HG02938 (cell line): ENCODE results near the gene ITPR3.
"Not testable (repeated sequence)": the region's sequence is repeated elsewhere in the genome, so short reads cannot be mapped to it uniquely, and the experiment has no call there.

Source experiments
- ATAC-seq: cut with Tn5 transposase; IDR thresholded peaks from one replicate; pipeline ENCODE4 v1.9.1; 2021; ENCODE audit warnings: mild to moderate bottlenecking, moderate library complexity; ENCODE audit not compliant: unreplicated experiment

The ITPR3 gene

GRCh38 chr6:33590531-33591198, 30.5 kb upstream of the ITPR3 start:
- no peak for ATAC-seq

- ATAC-seq: no peak
Observed at GRCh38 chr6:33591424-33592032, 29.6 kb upstream of the ITPR3 start.

- no peak for ATAC-seq
Observed at GRCh38 chr6:33592280-33592594, 28.9 kb upstream of the ITPR3 start.

DNA sequence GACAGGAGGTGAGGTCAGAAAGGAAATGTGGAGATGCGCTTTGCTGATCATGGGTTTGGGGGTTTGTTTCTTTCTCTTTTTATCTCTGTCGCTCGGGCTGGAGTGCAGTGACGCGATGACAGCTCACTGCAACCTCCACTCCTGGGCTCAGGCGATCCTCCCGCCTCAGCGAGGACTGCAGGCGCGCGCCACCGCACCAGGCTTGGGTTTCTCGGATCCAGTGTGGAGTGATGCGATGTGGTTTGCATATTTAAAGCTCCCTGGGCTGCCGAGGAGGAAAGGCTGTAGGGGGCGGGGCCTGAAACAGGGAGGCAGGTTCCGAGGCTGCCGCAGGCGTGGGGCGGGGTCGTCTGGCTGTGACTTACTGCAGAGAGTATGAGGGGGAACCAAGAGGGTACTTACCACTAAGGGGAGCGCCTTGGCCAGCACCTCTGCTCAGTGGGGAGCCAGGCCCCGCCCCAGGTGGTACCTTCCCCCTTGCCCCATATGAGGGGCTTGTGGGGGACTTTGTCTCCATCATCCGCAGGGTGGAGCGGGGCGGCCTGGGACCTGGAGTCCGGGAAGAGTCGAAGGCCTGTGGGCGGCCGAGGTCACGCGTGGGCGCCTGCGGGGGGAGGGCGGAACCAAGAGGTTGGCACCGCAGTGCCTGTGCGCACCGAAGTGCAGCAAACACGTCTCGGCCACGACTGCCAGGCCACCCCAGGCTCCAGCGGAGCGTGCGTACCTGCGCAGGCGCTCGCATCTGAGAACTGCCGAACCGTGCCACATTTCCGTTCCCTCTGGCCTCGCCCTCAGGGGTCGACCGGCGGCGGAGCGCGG, 28.3 kb upstream of the ITPR3 start:
- no peak for ATAC-seq

- no peak for ATAC-seq
Observed at GRCh38 chr6:33593414-33593727, 27.8 kb upstream of the ITPR3 start.

DNA sequence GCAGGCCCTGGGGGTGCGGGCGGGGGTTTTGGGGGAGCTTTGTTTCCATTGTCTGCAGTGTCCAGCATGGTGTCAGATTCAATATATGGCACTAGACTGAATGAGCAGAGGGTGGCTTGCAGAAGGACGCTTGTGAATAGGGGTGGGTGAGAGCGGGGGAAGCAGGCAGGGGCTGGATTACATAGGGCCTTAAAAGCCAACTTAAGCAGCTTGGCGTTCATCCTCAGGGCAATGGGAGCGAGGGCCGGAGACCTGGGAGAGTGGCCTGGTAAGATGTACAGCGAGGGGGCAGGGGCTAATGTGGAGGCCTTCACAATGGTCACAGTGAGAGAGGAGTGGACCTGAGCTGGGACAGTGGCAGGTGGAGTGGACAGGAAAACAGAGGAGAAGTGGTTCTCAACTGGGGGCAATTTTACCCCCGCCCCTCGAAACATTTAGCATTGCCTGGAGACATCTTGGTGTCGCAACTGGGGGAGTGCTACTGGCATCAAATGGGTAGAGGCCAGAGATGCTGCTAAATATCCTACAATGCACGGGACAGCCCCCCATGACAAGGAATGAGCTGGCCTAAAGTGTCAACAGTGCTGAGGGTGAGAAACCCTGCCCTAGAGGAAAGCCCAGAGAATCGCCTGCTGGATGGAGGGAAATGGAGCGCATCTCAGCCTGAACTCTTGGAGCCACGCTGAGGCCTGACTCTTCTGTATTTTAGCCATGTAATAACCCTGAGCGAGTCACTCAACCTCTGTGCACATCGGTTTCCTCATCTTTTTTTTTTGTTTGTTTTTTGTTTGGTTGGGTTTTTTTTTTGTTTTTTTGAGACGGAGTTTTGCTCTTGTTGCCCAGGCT, 25.9 kb upstream of the ITPR3 start:
- no peak for ATAC-seq

DNA sequence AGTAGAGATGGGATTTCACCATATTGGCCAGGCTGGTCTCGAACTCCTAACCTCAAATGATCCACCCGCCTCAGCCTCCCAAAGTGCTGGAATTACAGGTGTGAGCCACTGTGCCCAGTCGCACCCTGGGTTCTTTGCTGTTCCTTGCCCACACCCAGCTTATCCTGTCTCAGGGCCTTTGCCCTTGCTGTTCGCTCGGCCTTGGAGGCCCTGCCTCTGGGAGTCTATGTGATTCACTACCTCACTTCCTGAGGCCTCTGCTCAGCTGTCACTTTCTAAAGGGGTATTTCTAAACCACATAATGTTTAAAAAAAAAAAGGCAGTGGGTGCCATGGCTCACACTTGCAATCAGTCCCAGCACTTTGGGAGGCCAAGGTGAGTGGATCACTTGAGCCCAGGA, 24.2 kb upstream of the ITPR3 start:
- not testable (repeated sequence) for ATAC-seq

- ATAC-seq: no peak
Observed at GRCh38 chr6:33597551-33598322, 23.4 kb upstream of the ITPR3 start.

GRCh38 chr6:33599413-33599938, 21.6 kb upstream of the ITPR3 start:
- ATAC-seq: no peak

GRCh38 chr6:33600761-33601160, 20.4 kb upstream of the ITPR3 start:
- ATAC-seq: no peak

GRCh38 chr6:33602180-33602579, 18.9 kb upstream of the ITPR3 start:
- ATAC-seq: no peak

DNA sequence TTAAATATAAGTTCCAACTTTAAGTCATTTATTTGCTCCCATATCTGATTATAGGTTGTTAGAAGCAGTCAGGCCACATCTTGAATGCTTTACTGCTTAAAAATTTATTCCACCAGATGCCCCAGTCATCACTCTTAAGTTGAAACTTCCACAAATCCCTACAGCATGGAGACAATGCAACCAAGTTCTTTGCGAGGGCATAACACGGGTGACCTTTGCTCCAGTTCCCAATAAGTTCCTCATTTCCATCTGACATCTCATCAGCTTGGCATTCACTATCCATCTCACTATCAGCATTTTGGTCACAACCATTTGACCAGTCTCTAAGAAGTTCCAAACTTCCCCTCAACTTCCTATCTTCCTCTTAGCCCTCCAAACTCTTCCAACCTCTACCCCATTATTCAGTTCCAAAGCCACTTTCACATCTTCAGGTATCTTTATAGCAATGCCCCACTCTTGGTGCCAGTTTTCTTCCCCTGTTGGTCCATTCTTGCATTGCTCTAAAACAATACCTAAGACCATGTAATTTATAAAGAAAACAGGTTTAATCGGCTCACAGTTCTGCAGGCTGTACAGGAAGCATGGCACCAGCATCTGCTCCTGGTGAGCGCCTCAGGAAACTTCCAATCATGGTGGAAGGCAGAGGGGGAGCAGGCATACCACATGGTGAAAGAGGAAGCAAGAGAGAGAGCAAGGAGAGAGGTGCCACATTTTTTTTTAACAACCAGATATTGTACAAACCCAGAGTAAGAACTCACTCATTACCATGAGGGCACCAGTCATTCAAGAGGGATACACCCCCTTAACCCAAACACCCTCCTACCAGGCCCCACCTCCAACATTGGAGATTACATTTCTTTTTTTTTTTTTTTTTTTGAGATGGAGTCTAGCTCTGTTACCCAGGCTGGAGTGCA, 15.9 kb upstream of the ITPR3 start:
- no peak for ATAC-seq

DNA sequence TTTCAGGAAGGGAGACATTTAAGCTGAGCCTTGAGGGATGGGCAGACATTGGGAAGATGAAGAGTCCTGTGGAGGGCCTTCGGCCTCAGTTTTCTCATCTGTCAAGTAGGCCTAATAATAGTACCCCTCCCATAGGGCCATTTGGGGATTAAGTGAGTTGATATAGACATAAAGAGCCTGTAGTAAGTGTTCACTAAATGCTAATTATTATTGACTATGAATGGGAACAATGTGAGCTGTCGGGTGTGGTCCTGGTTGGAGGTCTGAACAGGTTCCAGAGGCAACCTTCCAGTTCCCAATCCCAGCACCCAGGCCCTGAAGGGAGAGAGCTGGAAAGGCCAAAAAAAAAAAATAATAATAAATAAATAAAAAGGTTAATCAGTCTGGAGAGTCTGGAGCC, 14.5 kb upstream of the ITPR3 start:
- ATAC-seq: no peak

DNA sequence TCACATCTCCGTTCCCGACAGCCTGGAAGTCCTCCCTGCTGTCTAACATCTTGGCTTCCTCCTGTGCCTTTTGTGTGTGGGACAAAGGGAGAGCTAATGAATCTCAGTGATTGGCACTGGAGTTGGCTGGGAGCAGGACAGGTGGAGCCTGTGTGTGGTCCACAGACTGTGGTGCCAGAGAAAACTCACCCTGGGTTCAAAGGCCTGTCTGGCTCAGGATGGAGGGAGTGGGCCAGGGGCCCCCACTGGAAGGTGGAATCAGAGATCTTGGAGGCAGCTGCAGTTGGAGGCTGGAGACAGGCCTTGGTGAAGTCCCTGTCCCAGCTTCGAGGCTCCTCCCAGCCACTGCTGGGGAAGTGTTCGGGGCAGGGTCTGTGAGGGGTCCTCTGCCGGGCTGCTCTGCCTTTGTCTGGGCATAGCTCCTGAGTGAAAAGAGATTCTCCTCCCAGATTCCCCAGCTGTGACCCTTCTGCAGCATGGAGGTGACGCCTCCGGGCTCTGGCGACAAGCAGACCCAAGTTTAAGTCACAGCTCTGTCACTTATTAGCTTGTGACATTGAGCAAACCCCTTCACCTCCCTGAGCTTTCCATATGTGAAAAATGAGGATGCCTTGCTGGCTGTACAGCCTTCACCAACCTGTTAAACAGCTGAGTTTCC, 13.9 kb upstream of the ITPR3 start:
- no peak for ATAC-seq

- no peak for ATAC-seq
Observed at GRCh38 chr6:33607784-33608161, 13.3 kb upstream of the ITPR3 start.

GRCh38 chr6:33609019-33609418, 12.1 kb upstream of the ITPR3 start:
- ATAC-seq: no peak

DNA sequence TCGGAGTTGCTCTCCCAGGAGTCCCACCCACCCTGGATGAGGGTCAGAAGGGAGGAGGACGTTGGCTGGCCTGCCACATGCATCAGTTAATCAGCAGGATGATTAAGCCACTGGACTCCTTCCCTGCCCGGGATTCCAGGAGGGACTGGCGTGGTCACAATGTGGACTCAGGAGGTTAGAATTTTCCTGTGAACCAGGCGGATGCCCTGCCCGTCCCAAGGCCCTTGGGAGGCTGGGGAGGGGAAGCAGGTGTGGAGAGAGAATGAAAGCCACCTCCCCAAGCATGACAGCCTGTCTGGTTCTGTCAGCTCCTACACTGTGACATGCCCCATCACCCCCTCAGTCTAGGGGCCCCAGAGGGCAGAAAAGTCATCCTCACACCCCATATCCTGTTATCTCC, 11.6 kb upstream of the ITPR3 start:
- ATAC-seq: no peak

DNA sequence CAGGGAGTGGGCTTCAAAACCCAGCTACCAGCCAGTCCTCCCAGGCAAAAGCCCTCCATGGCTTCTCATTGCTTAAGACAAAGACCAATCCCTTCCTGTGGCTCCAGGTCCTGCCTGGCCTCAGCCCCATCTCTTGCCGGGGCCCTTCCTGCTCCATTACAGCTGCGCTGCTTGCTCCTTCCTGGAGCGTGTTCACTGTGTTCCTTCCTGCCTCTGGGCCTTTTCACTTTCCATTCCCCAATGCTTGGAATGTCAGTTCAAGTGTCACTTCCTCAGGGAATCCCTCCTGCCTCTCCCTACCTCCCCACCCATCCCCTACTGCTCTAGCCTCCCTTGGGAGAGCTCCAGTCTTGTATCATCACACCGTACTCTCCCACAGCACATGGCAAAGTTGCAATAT, 11.1 kb upstream of the ITPR3 start:
- ATAC-seq: no peak
